ENCODE data around the gene ANP32B.
"Not testable (repeated sequence)": the region's sequence is repeated elsewhere in the genome, so short reads cannot be mapped to it uniquely, and the experiment has no call there.

ANP32B gene

DNA sequence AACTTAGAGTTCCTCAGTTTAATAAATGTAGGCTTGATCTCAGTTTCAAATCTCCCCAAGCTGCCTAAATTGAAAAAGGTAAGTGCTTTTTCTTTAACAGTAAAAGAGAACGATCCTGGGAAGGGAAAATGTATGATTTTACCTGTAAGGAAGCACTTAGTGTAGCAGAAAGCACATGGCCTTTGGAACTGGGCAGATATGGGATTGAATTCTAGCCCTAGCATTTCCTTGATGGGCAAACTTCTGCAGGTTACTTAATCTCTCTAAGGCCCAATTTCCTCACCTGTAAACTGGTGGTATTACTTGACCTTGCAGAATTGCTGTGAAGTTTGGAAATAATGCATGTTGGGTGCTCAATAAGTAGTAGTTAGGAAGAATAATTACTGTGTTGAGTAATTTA, 11.6 kb downstream of the ANP32B start:
- TF ChIP-seq, protein P1, sequence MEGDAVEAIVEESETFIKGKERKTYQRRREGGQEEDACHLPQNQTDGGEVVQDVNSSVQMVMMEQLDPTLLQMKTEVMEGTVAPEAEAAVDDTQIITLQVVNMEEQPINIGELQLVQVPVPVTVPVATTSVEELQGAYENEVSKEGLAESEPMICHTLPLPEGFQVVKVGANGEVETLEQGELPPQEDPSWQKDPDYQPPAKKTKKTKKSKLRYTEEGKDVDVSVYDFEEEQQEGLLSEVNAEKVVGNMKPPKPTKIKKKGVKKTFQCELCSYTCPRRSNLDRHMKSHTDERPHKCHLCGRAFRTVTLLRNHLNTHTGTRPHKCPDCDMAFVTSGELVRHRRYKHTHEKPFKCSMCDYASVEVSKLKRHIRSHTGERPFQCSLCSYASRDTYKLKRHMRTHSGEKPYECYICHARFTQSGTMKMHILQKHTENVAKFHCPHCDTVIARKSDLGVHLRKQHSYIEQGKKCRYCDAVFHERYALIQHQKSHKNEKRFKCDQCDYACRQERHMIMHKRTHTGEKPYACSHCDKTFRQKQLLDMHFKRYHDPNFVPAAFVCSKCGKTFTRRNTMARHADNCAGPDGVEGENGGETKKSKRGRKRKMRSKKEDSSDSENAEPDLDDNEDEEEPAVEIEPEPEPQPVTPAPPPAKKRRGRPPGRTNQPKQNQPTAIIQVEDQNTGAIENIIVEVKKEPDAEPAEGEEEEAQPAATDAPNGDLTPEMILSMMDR (IDR thresholded peaks at IDR 0.05; ENCODE audit: unreplicated experiment in 3 of 3), result no peak
- H3K4me1 Mint-ChIP-seq, result peaks cover 15% of the 10 kb centered on the region
- no peak overlapping the region for H3K27ac Mint-ChIP-seq
- H3K36me3 Mint-ChIP-seq (ENCODE audit: low read depth), result peaks cover 33% of the 10 kb centered on the region
- H3K4me3 Mint-ChIP-seq, result no peak overlapping the region
- no peaks in the 10 kb centered on the region for H3K9me3 Mint-ChIP-seq
- no peaks in the 10 kb centered on the region for H3K27me3 Mint-ChIP-seq (ENCODE audit: low read depth)

DNA sequence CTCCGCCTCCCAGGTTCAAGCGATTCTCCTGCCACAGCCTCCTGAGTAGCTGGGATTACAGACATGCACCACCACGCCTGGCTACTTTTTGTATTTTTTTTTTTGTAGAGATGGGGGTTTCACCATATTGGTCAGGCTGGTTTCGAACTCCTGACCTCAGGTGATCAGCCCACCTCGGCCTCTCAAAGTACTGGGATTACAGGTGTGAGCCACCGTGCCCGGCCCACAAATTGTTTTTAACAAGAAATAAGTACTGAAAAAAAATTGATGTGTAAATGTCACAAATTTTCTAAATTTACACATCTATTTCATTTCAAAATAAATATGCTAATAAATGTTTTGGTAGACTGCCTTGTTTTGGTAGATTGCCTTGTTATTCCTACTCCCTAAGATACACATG, 13.5 kb downstream of the ANP32B start:
- not testable (repeated sequence) for H3K4me3 Mint-ChIP-seq; H3K27ac Mint-ChIP-seq; H3K9me3 Mint-ChIP-seq; H3K4me1 Mint-ChIP-seq; H3K27me3 Mint-ChIP-seq (ENCODE audit: low read depth)
- peaks cover 45% of the 10 kb centered on the region for H3K36me3 Mint-ChIP-seq (ENCODE audit: low read depth)

DNA sequence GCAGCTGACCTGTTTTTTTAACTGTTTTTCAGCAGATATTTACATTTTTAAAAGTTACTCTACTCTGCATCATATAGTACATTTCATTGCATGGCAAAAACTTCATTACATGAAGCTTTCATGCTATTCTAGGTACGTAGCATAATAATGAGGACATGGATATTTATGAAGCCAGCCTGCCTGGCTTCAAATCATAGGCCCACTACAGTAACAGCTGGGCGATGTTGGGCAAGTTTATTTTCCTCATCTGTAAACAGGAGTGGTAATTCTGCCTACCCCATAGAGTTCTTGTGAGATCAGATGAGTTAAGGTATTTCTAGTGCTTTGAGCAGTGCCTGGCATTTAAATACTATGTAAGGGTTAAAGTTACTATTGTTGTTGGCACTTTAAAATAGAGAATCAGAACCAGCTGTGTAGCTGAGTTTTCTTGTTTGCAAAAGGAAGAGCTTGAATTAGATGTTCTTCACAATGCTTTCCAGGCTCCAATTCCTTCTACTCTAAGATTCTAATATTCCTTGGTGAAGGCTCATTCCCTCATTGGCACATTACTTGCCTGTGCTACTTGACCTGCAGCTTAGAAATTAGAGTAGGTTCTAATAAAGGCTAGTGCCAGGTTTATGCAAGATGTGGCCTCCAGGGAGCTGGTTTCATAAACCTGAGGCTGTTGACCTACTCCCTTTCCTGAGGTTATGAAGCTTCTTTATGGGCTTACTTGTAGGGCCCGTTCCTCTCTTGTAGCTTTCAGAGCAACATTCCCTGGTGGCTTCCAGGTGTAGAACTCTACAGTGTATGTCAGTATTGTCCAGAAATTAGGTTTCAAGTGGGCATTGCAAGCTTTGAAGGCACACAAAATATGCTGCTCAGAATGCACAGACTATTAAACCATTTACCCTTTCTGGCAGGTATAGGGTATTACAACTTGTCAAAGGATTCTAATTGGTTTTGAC, 14.5 kb downstream of the ANP32B start:
- H3K27me3 Mint-ChIP-seq (ENCODE audit: low read depth), result no peaks in the 10 kb centered on the region
- H3K36me3 Mint-ChIP-seq (ENCODE audit: low read depth), result peaks cover 45% of the 10 kb centered on the region
- TF ChIP-seq, protein P1 (IDR thresholded peaks at IDR 0.05; ENCODE audit: unreplicated experiment in 3 of 3), result no peak
- no peak overlapping the region for H3K27ac Mint-ChIP-seq
- H3K4me3 Mint-ChIP-seq, result no peak overlapping the region
- H3K4me1 Mint-ChIP-seq, result no peaks in the 10 kb centered on the region
- no peaks in the 10 kb centered on the region for H3K9me3 Mint-ChIP-seq

DNA sequence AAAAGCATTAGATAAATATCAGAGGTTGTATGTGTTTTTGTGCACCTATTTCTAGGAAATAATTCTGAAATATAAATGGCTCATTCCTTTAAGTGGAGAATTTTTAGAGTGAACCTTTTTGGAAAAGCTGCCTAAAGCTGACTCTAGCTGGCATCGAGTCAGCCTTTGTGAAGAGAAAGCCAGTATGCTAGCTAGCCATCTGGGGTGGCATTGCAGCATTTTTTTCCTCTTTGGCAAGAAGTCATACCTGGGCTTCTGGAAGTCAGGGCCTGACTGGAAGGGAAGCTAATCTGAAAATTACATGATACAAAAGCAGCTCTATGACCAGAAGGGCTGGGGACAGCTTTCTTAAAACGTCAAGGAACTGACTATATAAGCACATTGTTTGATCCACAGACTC, 19.7 kb downstream of the ANP32B start:
- TF ChIP-seq, protein P1 (IDR thresholded peaks at IDR 0.05; ENCODE audit: unreplicated experiment in 3 of 3), result no peak
- H3K4me1 Mint-ChIP-seq, result no peaks in the 10 kb centered on the region
- no peak overlapping the region for H3K4me3 Mint-ChIP-seq
- H3K27me3 Mint-ChIP-seq (ENCODE audit: low read depth), result no peaks in the 10 kb centered on the region
- peaks cover 62% of the 10 kb centered on the region for H3K36me3 Mint-ChIP-seq (ENCODE audit: low read depth)
- H3K27ac Mint-ChIP-seq, result no peak overlapping the region
- no peaks in the 10 kb centered on the region for H3K9me3 Mint-ChIP-seq

DNA sequence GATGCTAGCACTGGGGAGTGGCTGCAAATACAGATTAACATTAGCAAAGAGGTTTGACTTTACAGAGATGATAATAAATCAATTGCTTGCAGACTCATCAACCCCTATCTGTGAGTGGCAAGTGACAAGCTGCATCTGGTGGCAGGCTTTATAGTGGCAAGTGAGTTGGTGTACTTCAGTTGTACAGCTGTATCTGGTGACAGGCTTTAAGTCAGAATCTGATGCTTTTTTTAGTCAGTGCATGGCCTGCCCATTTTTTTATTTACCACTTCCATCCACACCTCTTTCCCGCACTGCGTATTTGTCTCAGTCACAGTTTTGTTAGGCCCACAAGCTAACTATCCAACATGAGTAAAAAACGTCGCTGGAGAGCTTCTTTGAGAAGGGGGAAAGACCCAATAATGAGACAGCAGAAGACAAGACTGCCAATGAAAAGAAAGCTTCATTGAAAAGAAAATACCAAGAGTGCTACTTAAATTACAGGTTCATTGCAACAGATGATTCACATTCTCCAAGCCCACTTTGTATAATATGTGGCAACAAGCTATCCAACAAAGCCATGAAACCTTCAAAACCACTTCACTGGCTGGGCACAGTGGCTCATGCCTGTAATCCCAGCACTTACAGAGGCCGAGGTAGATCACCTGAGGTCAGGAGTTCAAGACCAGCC, 23.1 kb downstream of the ANP32B start:
- H3K27ac Mint-ChIP-seq, result no peak overlapping the region
- no peaks in the 10 kb centered on the region for H3K27me3 Mint-ChIP-seq (ENCODE audit: low read depth)
- no peak overlapping the region for H3K4me3 Mint-ChIP-seq
- no peaks in the 10 kb centered on the region for H3K4me1 Mint-ChIP-seq
- peaks cover 65% of the 10 kb centered on the region for H3K36me3 Mint-ChIP-seq (ENCODE audit: low read depth)
- no peaks in the 10 kb centered on the region for H3K9me3 Mint-ChIP-seq
- TF ChIP-seq, protein P1 (IDR thresholded peaks at IDR 0.05; ENCODE audit: unreplicated experiment in 3 of 3), result no peak

DNA sequence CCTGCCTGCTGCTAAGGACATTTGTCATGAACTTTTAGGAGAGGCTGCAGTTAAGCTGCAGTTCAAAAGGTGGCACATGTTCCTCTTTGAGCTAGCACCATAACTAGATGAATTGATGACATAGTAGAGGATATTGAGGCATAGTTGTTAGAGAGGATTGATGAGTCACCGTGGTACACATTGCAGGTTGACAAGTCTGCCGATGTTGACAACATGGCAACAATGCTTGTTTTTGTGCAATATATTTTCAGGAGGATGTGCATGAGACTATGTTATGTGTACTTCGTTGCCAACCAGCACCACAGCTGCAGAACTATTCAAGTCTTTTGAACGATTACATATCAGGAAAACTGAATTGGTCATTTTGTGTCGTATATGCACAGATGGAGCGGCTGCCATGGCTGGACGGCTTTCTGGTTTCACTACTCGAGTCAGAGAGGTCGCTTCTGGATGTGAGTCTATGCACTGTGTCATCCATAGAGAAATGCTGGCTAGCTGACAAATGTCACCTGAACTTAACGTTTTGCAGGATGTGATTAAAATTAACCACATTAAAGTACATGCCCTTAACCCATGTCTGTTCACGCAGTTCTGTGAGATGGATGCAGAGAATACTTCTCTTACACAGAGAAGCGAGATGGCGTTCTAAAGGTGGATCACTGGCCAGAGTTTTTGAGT, 24.2 kb downstream of the ANP32B start:
- TF ChIP-seq, protein P1 (IDR thresholded peaks at IDR 0.05; ENCODE audit: unreplicated experiment in 3 of 3), result no peak
- H3K27me3 Mint-ChIP-seq (ENCODE audit: low read depth), result no peaks in the 10 kb centered on the region
- H3K9me3 Mint-ChIP-seq, result no peaks in the 10 kb centered on the region
- no peak overlapping the region for H3K4me3 Mint-ChIP-seq
- no peaks in the 10 kb centered on the region for H3K4me1 Mint-ChIP-seq
- no peak overlapping the region for H3K27ac Mint-ChIP-seq
- H3K36me3 Mint-ChIP-seq (ENCODE audit: low read depth), result peaks cover 76% of the 10 kb centered on the region
